Vagina (tissue), 2 donors: Measurements from ENCODE around the gene FOXO4.

Experiments used
- POLR2A ChIP-seq, 2 donors: fragments of 450-650 bp; IDR thresholded peaks; one replicate each; pipeline ENCODE4 v1.6.1; 2017; ENCODE audit warnings: antibody characterized with exemption in 2 of 2, mild to moderate bottlenecking in 2 of 2, moderate library complexity in 2 of 2
- POLR2AphosphoS5 ChIP-seq, 2 donors: sonication (generic); formaldehyde crosslinking; IDR thresholded peaks; one replicate each; pipeline ENCODE4 v1.9.0; 2017; ENCODE audit warnings: antibody characterized with exemption in 2 of 2, mild to moderate bottlenecking in 2 of 2, low read depth in 1 of 2; ENCODE audit not compliant: insufficient read depth in 1 of 2
- TF ChIP-seq, protein P1 (sequence below), 3 experiments: fragments of 450-650 bp in 2 of 3; fragments of 200-600 bp in 1 of 3; sonication (generic) in 1 of 3; IDR thresholded peaks; one replicate each; pipeline ENCODE4 v1.5.1; 2017 to 2019; ENCODE audit warnings: antibody characterized with exemption in 3 of 3, mild to moderate bottlenecking in 2 of 3, moderate library complexity in 2 of 3

DNA sequence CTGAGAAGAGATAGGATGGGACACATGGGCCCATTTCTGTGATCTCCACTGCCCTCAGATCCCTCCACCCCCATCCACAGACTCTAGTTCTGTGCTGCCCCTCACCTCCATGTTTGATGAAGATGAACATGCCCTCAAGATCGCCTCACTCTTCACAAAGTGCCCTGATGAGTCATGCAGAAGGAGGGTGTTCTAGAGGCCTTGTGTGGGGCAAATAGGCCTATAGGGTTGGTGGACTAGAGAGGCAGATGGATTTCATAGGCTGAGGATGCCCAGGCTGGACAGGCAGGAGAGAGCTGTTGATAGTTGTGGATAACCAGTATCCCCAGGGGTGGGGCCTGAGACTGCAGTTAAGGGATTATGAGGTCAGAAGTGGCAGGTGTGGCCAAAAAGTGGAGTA, 10.8 kb downstream of the FOXO4 start, which contains the start of gene CXorf65:
- TF ChIP-seq, protein P1, sequence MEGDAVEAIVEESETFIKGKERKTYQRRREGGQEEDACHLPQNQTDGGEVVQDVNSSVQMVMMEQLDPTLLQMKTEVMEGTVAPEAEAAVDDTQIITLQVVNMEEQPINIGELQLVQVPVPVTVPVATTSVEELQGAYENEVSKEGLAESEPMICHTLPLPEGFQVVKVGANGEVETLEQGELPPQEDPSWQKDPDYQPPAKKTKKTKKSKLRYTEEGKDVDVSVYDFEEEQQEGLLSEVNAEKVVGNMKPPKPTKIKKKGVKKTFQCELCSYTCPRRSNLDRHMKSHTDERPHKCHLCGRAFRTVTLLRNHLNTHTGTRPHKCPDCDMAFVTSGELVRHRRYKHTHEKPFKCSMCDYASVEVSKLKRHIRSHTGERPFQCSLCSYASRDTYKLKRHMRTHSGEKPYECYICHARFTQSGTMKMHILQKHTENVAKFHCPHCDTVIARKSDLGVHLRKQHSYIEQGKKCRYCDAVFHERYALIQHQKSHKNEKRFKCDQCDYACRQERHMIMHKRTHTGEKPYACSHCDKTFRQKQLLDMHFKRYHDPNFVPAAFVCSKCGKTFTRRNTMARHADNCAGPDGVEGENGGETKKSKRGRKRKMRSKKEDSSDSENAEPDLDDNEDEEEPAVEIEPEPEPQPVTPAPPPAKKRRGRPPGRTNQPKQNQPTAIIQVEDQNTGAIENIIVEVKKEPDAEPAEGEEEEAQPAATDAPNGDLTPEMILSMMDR (IDR thresholded peaks at IDR 0.05), result no peak
- TF ChIP-seq POLR2AphosphoS5 (IDR thresholded peaks at IDR 0.05; ENCODE audit: insufficient read depth in 1 of 2, low read depth in 1 of 2) (no peak), POLR2A (IDR thresholded peaks at IDR 0.05) (no peak)
